ENCODE measurements around the gene ADAM15. TPM values are rescaled to one million over a fixed set of nuclear protein-coding genes. Genes with fewer than 3 reads are reported as not detected.

The ADAM15 gene
- total and polyA plus RNA-seq, 2 donors (not counting 3 experiments of a cell fraction or from before 2014, with no cell fraction given): 295 to 299 TPM

GRCh38 chr1:155077758-155078445 is 26.8 kb downstream of the ADAM15 start:
- no peaks in the 10 kb centered on the region for H3K79me2 ChIP-seq (ENCODE audit: control insufficient read depth, insufficient read depth, low read length)
- no peaks in the 10 kb centered on the region for H3K9me3 ChIP-seq (replicated peaks; ENCODE audit: control insufficient read depth, insufficient read depth, low read length)
- H3K27ac ChIP-seq (ENCODE audit: insufficient read depth, low read depth, low read length): no peak overlapping the region
- BruUV-seq (replicated peaks): no TSS peak
- H3K4me1 ChIP-seq (ENCODE audit: control insufficient read depth, extremely low read depth, insufficient read depth, low read length): peaks cover 5% of the 10 kb centered on the region
- no peaks in the 10 kb centered on the region for H3K36me3 ChIP-seq (ENCODE audit: control insufficient read depth in 2 of 2, extremely low read depth in 1 of 2, insufficient read depth in 2 of 2, low read length in 2 of 2)
- H3K4me3 ChIP-seq (replicated peaks in 1 of 3; ENCODE audit: insufficient read depth in 1 of 3, low read depth in 1 of 3, low read length in 3 of 3): no peak overlapping the region
- DNase-seq (ENCODE audit: low read depth, low spot score): no peak
- no peak overlapping the region for H3K9ac ChIP-seq (replicated peaks; ENCODE audit: extremely low read depth, insufficient read depth, low read length)
- no peak for FAIRE-seq
- ChIA-PET POLR2A (no interaction called here), CTCF (interaction anchor here (1.0 to 1.9 kb wide), 10 partner anchors 13 to 518 kb away, joined by 3 to 8 read pairs (median 4); partner anchors contain the start of genes ADAM15 and KRTCAP2)
- TF ChIP-seq EZH2 (IDR thresholded peaks at IDR 0.05; ENCODE audit: borderline replicate concordance, low read depth, low read length, severe bottlenecking) (no peak), POLR2A (IDR thresholded peaks at IDR 0.05; ENCODE audit: low read depth, low read length) (no peak), GATA2 (IDR thresholded peaks at IDR 0.05; ENCODE audit: insufficient read depth, insufficient read length, low read depth, low read length) (no peak), FOS (IDR thresholded peaks at IDR 0.05; ENCODE audit: borderline replicate concordance, insufficient read depth, low read length) (no peak), MAX (IDR thresholded peaks at IDR 0.05; ENCODE audit: insufficient read depth, insufficient read length) (no peak), MYC (IDR thresholded peaks at IDR 0.05; ENCODE audit: low read depth, low read length) (no peak)
- TF ChIP-seq, protein P1, sequence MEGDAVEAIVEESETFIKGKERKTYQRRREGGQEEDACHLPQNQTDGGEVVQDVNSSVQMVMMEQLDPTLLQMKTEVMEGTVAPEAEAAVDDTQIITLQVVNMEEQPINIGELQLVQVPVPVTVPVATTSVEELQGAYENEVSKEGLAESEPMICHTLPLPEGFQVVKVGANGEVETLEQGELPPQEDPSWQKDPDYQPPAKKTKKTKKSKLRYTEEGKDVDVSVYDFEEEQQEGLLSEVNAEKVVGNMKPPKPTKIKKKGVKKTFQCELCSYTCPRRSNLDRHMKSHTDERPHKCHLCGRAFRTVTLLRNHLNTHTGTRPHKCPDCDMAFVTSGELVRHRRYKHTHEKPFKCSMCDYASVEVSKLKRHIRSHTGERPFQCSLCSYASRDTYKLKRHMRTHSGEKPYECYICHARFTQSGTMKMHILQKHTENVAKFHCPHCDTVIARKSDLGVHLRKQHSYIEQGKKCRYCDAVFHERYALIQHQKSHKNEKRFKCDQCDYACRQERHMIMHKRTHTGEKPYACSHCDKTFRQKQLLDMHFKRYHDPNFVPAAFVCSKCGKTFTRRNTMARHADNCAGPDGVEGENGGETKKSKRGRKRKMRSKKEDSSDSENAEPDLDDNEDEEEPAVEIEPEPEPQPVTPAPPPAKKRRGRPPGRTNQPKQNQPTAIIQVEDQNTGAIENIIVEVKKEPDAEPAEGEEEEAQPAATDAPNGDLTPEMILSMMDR (IDR thresholded peaks at IDR 0.05; ENCODE audit: extremely low read depth in 1 of 2, insufficient read depth in 1 of 2, low read depth in 1 of 2, low read length in 2 of 2): no peak
- peaks cover 35 to 41% of the 10 kb centered on the region in 2 experiments for H3K27me3 ChIP-seq (ENCODE audit: control insufficient read depth in 2 of 2, insufficient read depth in 2 of 2, low read length in 2 of 2)
- H4K20me1 ChIP-seq (replicated peaks; ENCODE audit: control insufficient read depth, extremely low read depth, insufficient read depth, low read length): no peaks in the 10 kb centered on the region
- no peaks in the 10 kb centered on the region for H3K9me1 ChIP-seq (replicated peaks; ENCODE audit: control insufficient read depth, extremely low read depth, insufficient read depth, low read length)
- H2AFZ ChIP-seq (ENCODE audit: low read depth, low read length): no peak overlapping the region
- dilution Hi-C loops (cut with MboI; ENCODE audit: extremely low pct_ligation_motif_present, low sequenced_read_pairs) (no loop called here), intact Hi-C loops (cut with micrococcal nuclease) (no loop called here)
- no peak overlapping the region for H3K4me2 ChIP-seq (ENCODE audit: insufficient read depth, low read length)

All from endothelial cell of umbilical vein (primary cell).